Thymus (tissue), 11 donors: ENCODE data around the gene WDR86. TPM values are rescaled to one million over a fixed set of nuclear protein-coding genes. Genes with fewer than 3 reads are reported as not detected.

Experiments
- DNase-seq, 9 donors: peaks; one replicate each; pipeline ENCODE4 v3.0.0-alpha.2; 2013; ENCODE audit warnings: low spot score in 9 of 9, low read depth in 6 of 9, missing footprints in 1 of 9
- H3K27ac ChIP-seq, 2 donors: one replicate each; pipeline ENCODE4 v1.5.1; 2013; ENCODE audit warnings: control low read depth in 1 of 2, low read depth in 1 of 2, low read length in 1 of 2, mild to moderate bottlenecking in 1 of 2, moderate library complexity in 1 of 2
- H3K27me3 ChIP-seq, 2 donors: one replicate each; pipeline ENCODE4 v1.5.1; 2013; ENCODE audit warnings: low read length in 1 of 2; ENCODE audit not compliant: control insufficient read depth in 2 of 2, insufficient read depth in 1 of 2
- H3K36me3 ChIP-seq, 2 donors: one replicate each; pipeline ENCODE4 v1.5.1; 2013; ENCODE audit warnings: low read length in 1 of 2, mild to moderate bottlenecking in 1 of 2, moderate library complexity in 1 of 2; ENCODE audit not compliant: control insufficient read depth in 2 of 2, insufficient read depth in 2 of 2
- H3K4me1 ChIP-seq, 2 donors: one replicate each; pipeline ENCODE4 v1.5.1; 2013; ENCODE audit warnings: low read length in 2 of 2; ENCODE audit not compliant: control insufficient read depth in 2 of 2, insufficient read depth in 2 of 2
- H3K4me3 ChIP-seq, 2 donors: one replicate each; pipeline ENCODE4 v1.5.1; 2013; ENCODE audit warnings: low read length in 2 of 2, control low read depth in 1 of 2, mild to moderate bottlenecking in 1 of 2
- H3K9me3 ChIP-seq, 2 donors: one replicate each; pipeline ENCODE4 v1.5.1; 2013; ENCODE audit warnings: low read length in 1 of 2, mild to moderate bottlenecking in 1 of 2; ENCODE audit not compliant: control insufficient read depth in 2 of 2, insufficient read depth in 1 of 2
- WGBS: extraction: QIAGEN DNeasy Blood & Tissue Kit; methylation state at CpG from one replicate; pipeline ENCODE4 v1.1.7; 2013; 5-methylcytosine and 5-hydroxymethylcytosine counted together
- polyA plus RNA-seq: library from polyadenylated mRNA; stranded (reverse); fragments of 200-250 nt; gene quantifications from one replicate; pipeline ENCODE4 v1.2.3, GENCODE V29; 2013
- total RNA-seq: library from RNA; stranded (reverse); fragments of 120-200 nt; gene quantifications from one replicate; pipeline ENCODE4 v1.2.4, GENCODE V29; 2013
- donor health status: healthy.

Gene WDR86
- total and polyA plus RNA-seq, 2 donors, result 1.3 to 5.0 TPM

DNA sequence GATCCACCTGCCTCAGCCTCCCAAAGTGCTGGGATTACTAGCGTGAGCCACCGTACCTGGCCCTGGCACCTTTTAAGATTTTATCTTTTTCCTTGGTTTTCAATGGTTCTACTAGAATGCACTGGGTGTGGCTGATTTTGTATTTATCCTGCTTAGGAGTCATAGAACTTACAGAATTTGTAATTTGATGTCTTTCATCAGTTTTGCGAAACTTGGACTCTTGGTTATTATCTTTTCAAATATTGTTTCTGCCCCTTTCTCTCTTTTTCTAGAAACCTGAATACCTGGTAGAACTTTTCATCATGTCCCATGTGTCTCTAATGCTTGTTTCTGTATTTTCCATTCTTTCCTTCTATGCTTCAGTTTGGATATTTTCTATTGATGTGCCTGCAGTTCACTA is 71.0 kb downstream of the WDR86 start:
- no peak for DNase-seq
- no peak overlapping the region for H3K27ac ChIP-seq
- peaks cover 0 to 4% of the 10 kb centered on the region in 2 donors for H3K36me3 ChIP-seq
- H3K4me3 ChIP-seq, result no peak overlapping the region
- H3K27me3 ChIP-seq, result no peaks in the 10 kb centered on the region
- H3K4me1 ChIP-seq, result peaks cover 6 to 11% of the 10 kb centered on the region in 2 donors
- peaks cover 0 to 7% of the 10 kb centered on the region in 2 donors for H3K9me3 ChIP-seq
- 96% methylated on average over 3 of the region's 3 CpGs for WGBS

DNA sequence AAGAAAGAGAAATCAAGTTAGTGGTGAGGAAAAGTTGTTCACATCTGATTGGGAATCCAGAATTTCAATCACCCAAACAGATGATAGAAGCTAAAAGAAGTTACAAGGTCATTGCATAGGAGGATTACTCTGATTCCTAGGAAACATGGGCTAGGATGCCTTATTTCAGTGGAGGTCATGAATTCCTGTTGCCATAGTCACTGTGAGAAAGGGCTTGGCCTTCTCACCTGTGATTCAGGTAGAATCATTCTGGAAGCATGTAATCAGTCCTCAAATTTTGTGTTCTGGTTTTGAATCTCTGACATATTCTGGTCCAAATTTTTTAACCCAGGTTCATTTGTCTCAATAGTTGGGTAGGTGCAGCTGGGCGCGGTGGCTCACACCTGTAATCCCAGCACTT is 72.5 kb downstream of the WDR86 start:
- H3K4me1 ChIP-seq, result peaks cover 0 to 4% of the 10 kb centered on the region in 2 donors
- no peak overlapping the region for H3K4me3 ChIP-seq
- no peaks in the 10 kb centered on the region for H3K36me3 ChIP-seq
- peaks cover 0 to 7% of the 10 kb centered on the region in 2 donors for H3K9me3 ChIP-seq
- no peak for DNase-seq
- no peaks in the 10 kb centered on the region for H3K27me3 ChIP-seq
- WGBS, result 100% methylated on average over 2 of the region's 2 CpGs
- no peak overlapping the region for H3K27ac ChIP-seq

DNA sequence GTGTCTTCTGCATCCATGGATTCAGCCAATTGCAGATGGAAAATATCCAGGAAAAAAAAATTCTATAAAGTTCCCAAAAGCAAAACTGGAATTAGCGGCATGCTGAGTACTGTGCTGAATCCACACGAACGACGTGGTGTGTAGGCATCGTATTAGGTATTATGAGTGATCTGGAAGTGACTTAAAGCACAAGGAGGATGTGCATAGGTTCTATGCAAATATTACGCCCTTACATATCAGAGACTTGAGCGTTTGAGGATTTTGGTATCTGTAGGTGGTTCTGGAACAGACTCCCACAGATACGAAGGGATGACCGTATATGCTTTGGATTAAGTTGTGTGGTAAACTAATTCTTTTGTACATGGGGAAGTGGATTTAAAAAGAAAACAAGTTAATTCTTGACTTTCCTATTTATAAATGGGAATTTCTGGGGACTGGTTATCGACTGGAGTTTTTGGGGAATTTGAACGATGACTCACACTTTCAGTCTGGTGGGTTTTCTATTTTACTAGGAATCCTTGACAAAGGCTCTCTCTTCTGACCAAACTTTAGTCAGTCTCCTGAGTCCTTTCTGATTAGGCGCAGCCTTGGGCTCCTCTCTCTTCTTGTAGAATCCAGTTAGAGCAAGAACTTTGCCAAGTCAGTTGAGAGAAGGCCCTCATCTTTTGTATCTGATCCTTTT is 73.7 kb downstream of the WDR86 start:
- Histone ChIP-seq H3K4me1 (peaks cover 0 to 1% of the 10 kb centered on the region in 2 donors), H3K4me3 (no peak overlapping the region), H3K27ac (no peak overlapping the region), H3K9me3 (peaks cover 0 to 4% of the 10 kb centered on the region in 2 donors), H3K36me3 (no peaks in the 10 kb centered on the region), H3K27me3 (no peaks in the 10 kb centered on the region)
- 97% methylated on average over 12 of the region's 12 CpGs for WGBS
- DNase-seq, result no peak

DNA sequence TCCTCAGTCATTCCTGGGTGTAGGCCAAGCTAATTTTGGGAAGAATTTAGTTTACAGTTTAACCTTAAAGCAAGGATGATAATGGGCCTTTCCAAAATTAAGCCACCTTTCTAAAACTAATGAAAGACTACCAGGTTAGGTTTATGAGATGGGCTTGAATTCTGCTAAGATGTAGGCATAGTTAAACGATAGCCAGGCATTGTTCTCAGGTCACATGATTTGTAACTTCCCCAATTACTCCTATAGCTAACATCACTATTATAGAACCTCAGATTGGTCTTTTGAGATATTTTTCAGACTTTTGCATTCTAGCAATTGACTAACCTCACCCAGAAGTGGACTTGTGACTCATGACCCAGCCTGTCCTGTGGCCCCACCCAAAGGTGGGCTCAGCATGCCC is 75.2 kb downstream of the WDR86 start:
- H3K9me3 ChIP-seq, result peaks cover 0 to 2% of the 10 kb centered on the region in 2 donors
- H3K36me3 ChIP-seq, result no peaks in the 10 kb centered on the region
- H3K4me3 ChIP-seq, result no peak overlapping the region
- H3K4me1 ChIP-seq, result no peaks in the 10 kb centered on the region
- WGBS, result 36% methylated on average over 1 of the region's 1 CpG
- H3K27me3 ChIP-seq, result no peaks in the 10 kb centered on the region
- H3K27ac ChIP-seq, result no peak overlapping the region
- no peak for DNase-seq

Other genes with a start within 250 kb of the WDR86 start
- not detected for gene GBX1, start 242.3 kb downstream of the WDR86 start, total RNA-seq
- gene GBX1, start 242.3 kb downstream of the WDR86 start, polyA plus RNA-seq, result 0.07 TPM
- gene ASB10, start 222.8 kb downstream of the WDR86 start, total RNA-seq, result not detected
- 0.05 TPM for gene ASB10, start 222.8 kb downstream of the WDR86 start, polyA plus RNA-seq
- gene H2BK1, start 199.6 kb downstream of the WDR86 start, total RNA-seq, result not detected
- 0.25 TPM for gene H2BK1, start 199.6 kb downstream of the WDR86 start, polyA plus RNA-seq
- 26.1 TPM for gene ABCF2, start 182.8 kb downstream of the WDR86 start, total RNA-seq
- 18.9 TPM for gene ABCF2, start 182.8 kb downstream of the WDR86 start, polyA plus RNA-seq
- gene CHPF2, start 177.6 kb downstream of the WDR86 start, total RNA-seq, result 18.0 TPM
- 35.2 TPM for gene CHPF2, start 177.6 kb downstream of the WDR86 start, polyA plus RNA-seq
- 4.1 TPM for gene SMARCD3, start 161.3 kb downstream of the WDR86 start, total RNA-seq
- gene SMARCD3, start 161.3 kb downstream of the WDR86 start, polyA plus RNA-seq, result 9.6 TPM
- 69.8 TPM for gene NUB1, start 68.2 kb downstream of the WDR86 start, total RNA-seq
- 48.5 TPM for gene NUB1, start 68.2 kb downstream of the WDR86 start, polyA plus RNA-seq
- 1.2 TPM for gene CRYGN, start 30.1 kb upstream of the WDR86 start, total RNA-seq
- gene CRYGN, start 30.1 kb upstream of the WDR86 start, polyA plus RNA-seq, result 0.34 TPM
- gene RHEB, start 109.9 kb upstream of the WDR86 start, total RNA-seq, result 90.8 TPM
- 115 TPM for gene RHEB, start 109.9 kb upstream of the WDR86 start, polyA plus RNA-seq